ENCODE measurements around the gene CREB5.
A peak's percentile ranks its signal among the peaks of the same experiment; 100 is the strongest.
"Not testable (repeated sequence)": the region's sequence is repeated elsewhere in the genome, so short reads cannot be mapped to it uniquely, and the experiment has no call there.

CREB5 gene

DNA sequence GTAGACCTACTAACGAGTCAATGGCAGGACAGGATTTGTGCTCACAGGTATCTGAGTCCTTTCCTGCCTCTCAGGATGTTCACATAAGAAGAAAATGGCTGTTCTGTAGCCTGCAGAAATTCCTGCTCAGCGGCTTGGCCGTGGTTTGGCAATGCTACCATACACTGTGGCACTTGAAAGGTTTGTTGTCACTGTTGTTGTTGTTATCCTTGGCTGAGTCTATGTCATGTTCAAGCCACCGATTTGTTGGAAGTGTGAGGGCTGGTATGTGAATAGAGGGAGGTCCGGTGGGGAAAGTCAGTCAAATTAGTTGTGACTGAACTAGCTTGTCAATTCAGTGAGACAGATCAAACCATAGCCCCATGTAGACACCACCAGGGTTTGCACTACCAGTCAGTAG, 345.9 kb downstream of the CREB5 start:
- peak; percentile 25 for DNase-seq

DNA sequence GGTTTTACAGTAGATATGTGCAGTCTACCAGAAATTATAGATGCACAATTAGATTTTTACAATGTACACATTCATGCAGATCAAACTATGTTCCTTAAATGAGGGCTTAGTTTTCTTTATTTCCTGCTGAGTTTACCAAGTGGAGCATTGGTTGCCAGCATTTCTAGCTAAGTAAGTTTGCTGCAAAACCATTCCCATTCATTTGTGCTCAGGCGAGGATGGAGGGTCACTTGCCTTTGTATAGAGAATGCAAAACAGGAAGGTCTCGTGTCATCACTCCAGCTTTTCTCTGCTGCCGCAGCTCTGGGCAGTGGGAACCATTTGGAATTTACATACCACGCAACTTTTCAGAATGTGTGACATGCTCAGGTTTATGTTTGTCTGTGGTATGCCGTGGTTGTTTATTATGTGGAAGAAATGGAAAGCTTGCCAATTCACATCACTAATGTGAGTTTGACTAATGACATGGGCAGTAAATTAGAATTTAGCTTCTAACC, 347.2 kb downstream of the CREB5 start:
- peak; percentile 65 for DNase-seq

DNA sequence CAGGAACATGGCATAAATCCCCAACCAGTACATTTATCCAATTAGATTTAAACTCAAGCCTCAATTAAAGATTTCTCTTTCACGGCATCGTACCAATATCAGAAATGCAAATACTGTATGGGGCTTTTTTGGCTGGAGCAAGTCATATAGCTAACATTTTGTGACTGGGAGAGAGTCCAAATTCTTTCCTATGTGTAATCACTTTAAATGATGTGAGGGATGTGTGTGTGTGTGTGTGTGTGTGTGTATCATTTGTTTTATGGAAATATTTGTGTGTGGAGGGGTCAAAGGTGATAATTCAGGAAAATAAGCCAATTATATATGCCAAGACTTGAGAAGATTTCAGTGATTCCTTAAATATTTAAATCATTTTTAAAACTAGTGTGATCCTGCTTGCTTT, 349.2 kb downstream of the CREB5 start:
- no peak for DNase-seq

GRCh38 chr7:28762651-28763050, 350.3 kb downstream of the CREB5 start:
- no peak for DNase-seq

DNA sequence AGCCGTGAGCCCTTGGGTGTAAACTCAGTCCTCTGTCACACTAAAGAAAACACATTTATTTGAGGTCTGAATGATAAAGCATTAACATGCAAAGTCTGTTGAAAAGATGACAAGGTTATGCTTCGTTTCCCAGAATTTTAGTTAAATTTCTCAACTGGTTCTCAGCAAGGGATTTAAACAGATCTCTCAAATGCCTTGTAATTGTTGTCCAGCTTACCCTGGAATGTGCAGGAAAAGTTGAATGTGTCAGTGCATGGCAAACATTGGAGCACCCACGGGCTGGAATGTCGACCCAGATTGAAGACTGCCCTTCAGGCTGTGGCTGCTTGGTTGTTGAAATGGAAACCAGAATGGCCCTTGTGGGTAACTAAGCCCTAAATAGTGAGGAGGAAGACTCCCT, 354.0 kb downstream of the CREB5 start:
- no peak for DNase-seq

- DNase-seq = no peak
Observed at GRCh38 chr7:28767356-28767755, 355.0 kb downstream of the CREB5 start.

GRCh38 chr7:28768577-28769147, 356.3 kb downstream of the CREB5 start:
- no peak for DNase-seq

GRCh38 chr7:28771906-28772622, 359.7 kb downstream of the CREB5 start:
- DNase-seq = no peak

DNA sequence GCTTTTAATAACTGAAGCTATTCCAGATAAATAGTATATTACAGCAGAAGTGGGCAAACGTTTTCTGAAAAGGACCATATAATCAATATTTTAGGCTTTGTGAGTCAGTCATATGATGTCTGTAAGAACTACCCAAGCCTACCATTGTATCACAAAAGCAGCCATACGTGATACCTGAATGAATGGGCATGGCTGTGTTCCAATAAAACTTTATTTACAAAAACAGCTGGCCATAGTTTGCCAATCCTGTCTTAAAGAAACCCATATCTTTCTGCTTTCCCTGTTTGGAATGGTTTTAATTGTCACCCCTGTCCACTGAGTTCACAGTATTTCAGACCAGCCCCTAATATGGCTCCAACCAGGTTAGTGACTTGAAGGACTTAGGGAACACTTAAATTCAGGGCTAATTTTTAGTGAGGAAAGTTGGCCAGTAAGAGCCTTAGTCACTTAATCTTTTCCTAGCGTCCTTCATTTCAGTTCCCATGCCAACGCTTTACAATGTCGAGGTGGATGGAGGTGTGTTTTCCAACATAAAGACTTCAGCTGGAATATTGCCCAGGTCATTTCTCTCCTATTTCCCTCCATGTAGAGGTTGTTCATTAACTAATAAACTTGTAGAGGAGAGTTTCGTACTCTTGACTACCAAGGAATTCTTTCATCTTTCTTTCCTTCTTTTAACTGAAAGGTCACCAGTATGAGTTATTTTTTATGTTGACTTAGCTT, 361.3 kb downstream of the CREB5 start:
- DNase-seq = no peak

- DNase-seq = no peak
Observed at GRCh38 chr7:28774261-28774988, 362.1 kb downstream of the CREB5 start.

DNA sequence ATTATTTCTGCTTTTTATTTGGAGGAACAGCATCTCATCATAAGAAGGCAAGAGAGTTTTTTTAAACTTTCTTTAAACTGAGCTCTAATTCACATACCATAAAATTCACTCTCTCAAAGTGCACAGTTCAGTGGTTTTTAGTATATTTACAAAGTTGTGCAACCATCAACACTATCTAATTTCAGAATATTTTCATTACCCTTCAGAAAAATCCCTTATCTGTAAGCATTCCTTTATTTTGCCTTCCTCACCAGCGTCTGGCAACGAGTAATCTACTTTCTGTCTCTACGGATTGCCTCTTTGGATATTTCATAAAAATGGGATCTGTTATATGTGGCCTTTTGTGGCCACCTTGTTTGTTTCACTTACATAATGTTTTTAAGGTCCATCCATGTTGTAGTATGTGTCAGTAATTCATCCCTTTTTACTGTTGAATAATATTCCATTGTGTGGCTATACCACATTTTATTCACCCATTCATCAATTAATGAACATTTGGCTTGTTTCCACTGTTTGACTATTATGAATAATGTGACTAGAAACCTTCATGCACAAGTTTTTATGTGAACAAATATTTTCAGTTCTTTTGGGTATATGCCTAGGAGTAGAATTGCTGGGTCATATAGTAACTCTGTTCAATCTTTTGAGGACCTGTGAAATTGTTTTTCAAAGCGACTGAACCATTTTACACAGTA, 364.3 kb downstream of the CREB5 start:
- DNase-seq = no peak

DNA sequence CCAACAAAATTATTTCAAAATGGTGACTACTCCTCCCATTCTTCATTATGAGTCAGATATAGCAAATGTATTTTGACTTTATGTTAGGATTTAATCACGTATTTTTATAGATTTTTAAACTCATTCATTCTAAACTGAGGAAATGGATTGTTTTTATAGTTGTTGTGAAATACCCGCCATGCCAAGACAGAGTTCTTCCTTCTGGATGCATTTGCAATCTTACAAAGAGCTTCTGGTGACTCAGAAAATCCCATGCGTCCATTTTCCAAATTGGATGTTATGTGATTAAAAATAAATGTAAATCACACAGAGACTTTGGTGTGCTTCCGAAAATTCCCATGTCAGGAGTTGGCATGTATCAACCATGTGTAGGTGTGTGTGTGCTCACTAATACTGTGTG, 366.5 kb downstream of the CREB5 start:
- DNase-seq = no peak

DNA sequence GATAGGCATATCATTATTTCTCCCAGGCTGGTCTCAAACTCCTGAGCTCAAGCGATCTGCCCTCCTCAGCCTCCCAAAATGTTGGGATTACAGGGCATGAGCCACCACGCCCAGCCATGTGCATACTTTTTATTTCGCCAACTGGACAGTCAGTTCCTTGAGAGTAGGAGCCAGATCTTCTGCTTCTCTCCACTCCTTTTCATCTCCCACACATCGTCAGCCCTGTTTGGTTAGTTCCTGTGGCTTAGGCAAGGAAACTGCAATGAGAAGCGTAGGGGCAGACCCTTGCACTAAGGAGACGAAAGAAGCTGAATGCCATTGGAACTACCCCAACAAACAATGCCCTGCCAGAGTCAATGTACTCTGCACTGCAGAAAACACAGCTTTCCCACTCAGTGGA, 367.6 kb downstream of the CREB5 start:
- no peak for DNase-seq

DNA sequence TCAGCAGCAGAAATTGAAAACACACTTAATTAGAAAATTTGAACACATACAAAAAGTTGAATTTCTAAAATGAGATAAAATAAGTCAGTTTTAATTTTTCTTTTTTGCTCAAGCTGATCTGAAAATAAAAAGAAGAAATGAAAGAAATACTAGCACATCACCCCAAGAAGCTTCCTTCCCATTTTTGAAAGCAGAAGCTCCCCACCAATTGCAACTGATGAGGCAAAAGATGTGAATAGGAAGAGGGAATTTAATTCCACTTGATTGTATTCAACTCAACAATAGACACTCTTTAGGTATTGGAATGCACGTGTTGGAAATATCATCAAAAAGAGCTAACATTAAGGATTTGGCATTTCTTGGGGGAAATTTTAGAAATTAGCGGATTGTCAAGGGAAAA, 370.0 kb downstream of the CREB5 start:
- DNase-seq = no peak

DNA sequence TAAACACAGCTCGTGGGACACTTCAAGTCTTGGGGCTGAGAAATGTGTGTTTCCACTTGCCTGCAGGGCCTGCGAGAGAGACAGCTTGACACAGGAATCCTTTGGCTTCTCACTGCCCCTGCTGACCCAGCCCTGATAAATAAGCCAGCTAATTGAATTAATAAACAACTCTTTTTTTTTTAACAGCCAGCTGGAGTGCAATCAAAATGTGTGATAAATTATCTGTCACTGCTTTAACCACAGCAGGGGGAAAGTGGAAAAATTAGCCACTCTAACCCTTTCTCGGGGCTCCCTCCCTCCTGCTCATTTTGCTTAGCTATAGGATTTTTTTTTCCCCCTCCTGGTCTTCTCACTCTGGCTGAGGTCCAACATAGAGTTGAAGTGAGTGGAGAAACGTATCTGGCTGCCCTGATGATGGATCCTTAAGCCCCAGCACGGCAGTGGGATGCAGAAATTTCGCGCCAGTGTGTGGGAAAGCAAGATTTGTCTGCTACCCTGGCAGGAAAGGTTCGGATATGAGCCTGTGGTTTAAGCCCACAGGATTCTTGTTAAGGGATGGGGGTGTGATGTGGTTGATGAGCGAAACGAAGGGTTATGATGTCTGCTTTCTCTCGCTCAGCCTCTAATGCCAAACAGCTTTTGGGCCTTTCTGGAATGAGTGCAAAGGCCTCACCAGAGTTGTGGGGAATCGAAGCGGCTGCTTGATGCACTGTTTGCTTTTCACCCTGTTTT, 372.0 kb downstream of the CREB5 start:
- peak; percentile 28 for DNase-seq

DNA sequence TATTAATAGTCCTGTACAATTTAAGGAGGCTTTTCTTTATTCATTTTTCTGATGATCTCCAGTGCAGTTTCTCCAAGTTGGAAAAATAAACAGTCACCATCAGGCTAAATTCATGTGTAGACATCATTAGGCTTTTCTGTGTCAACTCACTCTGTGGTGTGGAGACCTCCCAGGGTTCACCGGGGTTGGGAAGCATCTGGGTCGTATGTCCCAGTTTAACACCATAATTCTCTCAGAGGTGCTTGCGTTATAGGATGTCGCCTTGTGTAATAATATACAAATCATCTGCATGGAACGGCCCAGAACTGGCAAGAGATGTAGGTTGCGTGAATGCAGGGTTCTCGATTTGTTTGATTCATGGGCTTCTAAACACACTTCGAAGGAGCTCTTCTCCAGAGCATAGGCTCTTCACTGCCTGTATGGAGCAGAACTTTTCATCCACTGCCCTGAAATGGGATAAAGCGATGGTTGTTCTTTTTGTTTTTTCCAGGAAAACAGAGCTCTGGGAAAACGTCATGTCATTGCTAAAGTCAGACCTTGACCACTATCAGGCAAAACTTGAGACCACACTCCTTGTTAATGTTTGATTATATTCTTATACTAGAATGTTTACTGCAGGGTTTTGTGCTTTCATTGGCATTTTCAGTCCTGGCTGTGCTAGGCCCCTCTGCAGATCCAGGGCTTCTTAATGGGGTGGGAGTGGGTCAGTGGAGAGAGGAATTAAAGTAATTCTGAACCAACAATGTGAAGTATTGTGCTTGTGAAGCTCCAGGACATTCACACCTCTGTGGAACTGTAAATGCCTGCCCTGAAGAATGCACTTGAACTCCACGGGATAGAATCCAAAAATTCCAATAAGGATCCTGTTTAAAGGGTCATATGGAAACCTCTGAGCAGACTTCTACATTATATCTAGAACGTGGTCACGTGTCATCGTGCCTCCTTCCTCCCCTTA, 373.0 kb downstream of the CREB5 start:
- DNase-seq = no peak

- DNase-seq = not testable (repeated sequence)
Observed at GRCh38 chr7:28786156-28786555, 373.8 kb downstream of the CREB5 start.

DNA sequence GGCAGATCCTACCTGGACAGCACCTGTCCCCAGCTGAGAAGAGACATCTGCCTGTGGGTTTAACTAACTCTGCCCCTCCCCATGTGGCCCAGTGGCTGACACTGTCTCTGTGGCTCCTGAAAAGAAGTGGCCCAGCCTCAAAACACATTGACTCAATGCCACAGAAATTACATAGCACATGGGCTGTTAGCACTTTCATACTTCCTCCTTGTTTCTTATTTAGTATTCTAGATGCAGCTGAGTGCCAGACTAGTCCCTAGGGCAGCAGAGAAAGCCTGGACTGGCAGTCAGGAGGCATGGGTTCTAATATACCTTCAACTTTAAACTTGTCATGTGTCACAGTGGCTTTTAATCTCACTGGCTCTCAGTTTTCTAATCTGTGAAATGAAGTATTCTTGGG, 374.8 kb downstream of the CREB5 start:
- DNase-seq = no peak

DNA sequence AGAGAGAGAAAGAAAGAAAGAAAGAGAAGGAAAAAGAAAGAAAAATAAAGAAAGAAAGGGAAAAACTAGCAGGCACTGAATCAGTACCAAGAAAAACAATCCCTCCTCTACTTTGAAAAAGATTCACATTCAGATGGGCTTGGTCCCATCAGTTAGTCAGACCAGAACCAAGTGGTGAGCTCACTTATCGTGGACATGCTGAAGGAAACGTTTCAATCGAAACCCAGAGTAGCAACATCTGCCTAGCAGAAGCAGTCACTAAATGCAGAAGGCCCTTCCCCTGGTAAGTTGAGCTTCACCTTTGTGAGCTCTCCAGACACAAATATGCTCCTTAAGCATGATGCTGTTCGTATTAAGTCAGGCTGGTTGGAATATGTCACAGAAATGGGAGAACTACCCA, 378.1 kb downstream of the CREB5 start:
- no peak for DNase-seq

DNA sequence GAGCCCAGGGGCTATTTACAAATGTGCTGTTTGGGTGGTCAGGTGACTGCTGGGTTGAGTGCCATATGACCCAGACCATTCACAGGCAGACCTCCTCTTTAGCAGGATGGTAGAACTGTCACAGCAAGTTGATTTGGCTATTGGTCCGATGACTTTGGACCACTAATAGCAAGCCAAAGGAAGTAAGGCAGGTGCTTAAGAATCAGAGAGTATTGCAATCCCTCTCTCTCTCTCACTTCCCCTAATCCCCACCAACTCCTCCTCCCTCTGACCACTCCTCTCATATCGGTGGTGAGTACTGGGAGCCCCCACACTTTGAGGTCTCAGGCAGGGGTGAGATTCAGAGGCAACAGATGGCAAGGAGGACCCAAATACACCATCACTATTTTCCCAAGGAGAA, 380.5 kb downstream of the CREB5 start:
- DNase-seq = no peak

All from retina (tissue), 1 donor.